H9 (cell line): Measurements from ENCODE around the gene NRK. TPM values are rescaled to one million over a fixed set of nuclear protein-coding genes. Genes with fewer than 3 reads are reported as not detected.

Experiments
- DNase-seq: peaks from one replicate; pipeline ENCODE4 v3.0.0-alpha.2; 2017
- H2AFZ ChIP-seq: one replicate; pipeline ENCODE4 v1.6.1; 2013; ENCODE audit warnings: mild to moderate bottlenecking, low read length, control low read depth, moderate library complexity
- H2AK5ac ChIP-seq: 2 replicates; pipeline ENCODE4 v1.6.1; 2013; ENCODE audit warnings: low read length, control low read depth, mixed read lengths; ENCODE audit not compliant: insufficient read length
- H2BK120ac ChIP-seq: one replicate; pipeline ENCODE4 v1.6.1; 2013; ENCODE audit warnings: low read depth, mild to moderate bottlenecking, low read length, control low read depth, inconsistent platforms; ENCODE audit not compliant: poor library complexity, severe bottlenecking
- H2BK12ac ChIP-seq: 2 replicates; pipeline ENCODE4 v1.6.1; 2013; ENCODE audit warnings: low read length, control low read depth, mixed read lengths, low read depth; ENCODE audit not compliant: insufficient read length
- H2BK15ac ChIP-seq: 2 replicates; pipeline ENCODE4 v1.6.1; 2013; ENCODE audit warnings: low read depth, low read length, control low read depth
- H2BK20ac ChIP-seq: one replicate; pipeline ENCODE4 v1.6.1; 2013; ENCODE audit warnings: low read depth, mild to moderate bottlenecking, low read length, control low read depth, inconsistent platforms; ENCODE audit not compliant: poor library complexity, severe bottlenecking
- H2BK5ac ChIP-seq: 2 replicates; pipeline ENCODE4 v1.6.1; 2013; ENCODE audit warnings: low read length, control low read depth, mixed read lengths; ENCODE audit not compliant: insufficient read length
- H3K14ac ChIP-seq: 2 replicates; pipeline ENCODE4 v1.6.1; 2013; ENCODE audit warnings: low read length, control low read depth; ENCODE audit not compliant: insufficient read depth
- H3K18ac ChIP-seq: 2 replicates; pipeline ENCODE4 v1.6.1; 2013; ENCODE audit warnings: low read depth, mild to moderate bottlenecking, mixed read lengths, low read length, control low read depth; ENCODE audit not compliant: insufficient read length
- H3K23ac ChIP-seq: 2 replicates; pipeline ENCODE4 v1.6.1; 2013; ENCODE audit warnings: low read length, control low read depth, mixed read lengths, low read depth; ENCODE audit not compliant: insufficient read length
- H3K23me2 ChIP-seq: 2 replicates; pipeline ENCODE4 v1.6.1; 2013; ENCODE audit warnings: low read depth, mild to moderate bottlenecking, mixed read lengths, low read length, control low read depth; ENCODE audit not compliant: insufficient read length, poor library complexity, severe bottlenecking
- H3K27ac ChIP-seq: 2 replicates; pipeline ENCODE4 v1.5.1; 2013; ENCODE audit warnings: low read length, control low read depth, mixed read lengths, low read depth; ENCODE audit not compliant: insufficient read length
- H3K27me3 ChIP-seq: 2 replicates; pipeline ENCODE4 v1.6.1; 2013; ENCODE audit warnings: low read length, control low read depth, inconsistent platforms; ENCODE audit not compliant: insufficient read depth
- H3K4ac ChIP-seq: 2 replicates; pipeline ENCODE4 v1.6.1; 2013; ENCODE audit warnings: low read depth, mild to moderate bottlenecking, control low read depth, inconsistent platforms, low read length, moderate library complexity
- H3K4me1 ChIP-seq: 2 replicates; pipeline ENCODE4 v1.6.1; 2013; ENCODE audit warnings: low read length, control low read depth, inconsistent platforms; ENCODE audit not compliant: insufficient read depth
- H3K4me2 ChIP-seq: 2 replicates; pipeline ENCODE4 v1.6.1; 2013; ENCODE audit warnings: low read length, control low read depth, mixed read lengths; ENCODE audit not compliant: insufficient read length, insufficient read depth
- H3K56ac ChIP-seq: 2 replicates; pipeline ENCODE4 v1.6.1; 2013; ENCODE audit warnings: low read depth, mild to moderate bottlenecking, mixed read lengths, low read length, control low read depth; ENCODE audit not compliant: insufficient read length
- H3K79me1 ChIP-seq: 2 replicates; pipeline ENCODE4 v1.6.1; 2013; ENCODE audit warnings: low read depth, mild to moderate bottlenecking, moderate library complexity, low read length, control low read depth, inconsistent platforms; ENCODE audit not compliant: insufficient read depth, poor library complexity, severe bottlenecking
- H3K79me2 ChIP-seq: 2 replicates; pipeline ENCODE4 v1.6.1; 2013; ENCODE audit warnings: low read length, control low read depth, inconsistent platforms; ENCODE audit not compliant: insufficient read depth
- H3K9ac ChIP-seq: 2 replicates; pipeline ENCODE4 v1.6.1; 2013; ENCODE audit warnings: low read length, control low read depth, mixed read lengths; ENCODE audit not compliant: insufficient read length; ENCODE audit errors: extremely low read depth
- H3K9me3 ChIP-seq: one replicate; pipeline ENCODE4 v1.6.1; 2013; ENCODE audit warnings: low read depth, low read length, inconsistent platforms; ENCODE audit not compliant: control insufficient read depth
- H3T11ph ChIP-seq: one replicate; pipeline ENCODE4 v1.6.1; 2013; ENCODE audit warnings: mild to moderate bottlenecking, low read length, control low read depth, inconsistent platforms
- H4K20me1 ChIP-seq: one replicate; pipeline ENCODE4 v1.6.1; 2013; ENCODE audit not compliant: control insufficient read depth, insufficient read length, insufficient read depth
- H4K5ac ChIP-seq: 2 replicates; pipeline ENCODE4 v1.6.1; 2013; ENCODE audit warnings: low read depth, mild to moderate bottlenecking, mixed read lengths, low read length, control low read depth; ENCODE audit not compliant: insufficient read length
- H4K8ac ChIP-seq: replicated peaks from 2 replicates; pipeline ENCODE4 v1.6.1; 2013; ENCODE audit warnings: low read length, control low read depth, mixed read lengths, low read depth; ENCODE audit not compliant: insufficient read length
- H4K91ac ChIP-seq: 2 replicates; pipeline ENCODE4 v1.6.1; 2013; ENCODE audit warnings: low read depth, mild to moderate bottlenecking, moderate library complexity, mixed read lengths, low read length, control low read depth; ENCODE audit not compliant: insufficient read length
- H3K27ac Mint-ChIP-seq, 3 experiments: 2 replicates in 2 of 3; 3 replicates in 1 of 3; pipeline ENCODE4 v1.8.0; 2020 to 2021; ENCODE audit warnings: mixed read lengths in 3 of 3, mild to moderate bottlenecking in 1 of 3, moderate library complexity in 1 of 3
- H3K27me3 Mint-ChIP-seq: 2 replicates; pipeline ENCODE4 v1.8.0; 2021; ENCODE audit warnings: low read depth, mild to moderate bottlenecking, moderate library complexity, mixed read lengths
- H3K36me3 Mint-ChIP-seq, 3 experiments: 2 replicates in 2 of 3; 3 replicates in 1 of 3; pipeline ENCODE4 v1.8.0; 2020 to 2021; ENCODE audit warnings: low read depth in 3 of 3, mixed read lengths in 3 of 3; ENCODE audit not compliant: insufficient read depth in 1 of 3
- H3K4me1 Mint-ChIP-seq, 2 experiments: 2 replicates each; pipeline ENCODE4 v1.8.0; 2020; ENCODE audit warnings: mixed read lengths in 2 of 2
- H3K4me3 Mint-ChIP-seq, 2 experiments: 2 replicates in 1 of 2; 3 replicates in 1 of 2; pipeline ENCODE4 v1.8.0; 2020 to 2021; ENCODE audit warnings: mild to moderate bottlenecking in 2 of 2, mixed read lengths in 2 of 2, moderate library complexity in 1 of 2
- H3K9me3 Mint-ChIP-seq, 2 experiments: 2 replicates in 1 of 2; 3 replicates in 1 of 2; pipeline ENCODE4 v1.8.0; 2020; ENCODE audit warnings: mild to moderate bottlenecking in 2 of 2, mixed read lengths in 2 of 2, moderate library complexity in 1 of 2
- WGBS: extraction: QIAGEN DNeasy Blood & Tissue Kit; methylation state at CpG from one replicate; pipeline ENCODE4 v1.1.7; 2013; ENCODE audit warnings: missing lambda C conversion rate, low lambda C conversion rate, mixed read lengths; ENCODE audit not compliant: insufficient read length; ENCODE audit errors: extremely low coverage; 5-methylcytosine and 5-hydroxymethylcytosine counted together
- total RNA-seq: library from RNA; stranded (reverse); gene quantifications from 2 replicates; pipeline ENCODE4 v1.2.1, GENCODE V29; 2021
- TF ChIP-seq, protein P1 (sequence below): fragments of 200-600 bp; sonication (generic); conservative IDR thresholded peaks from 3 replicates; pipeline ENCODE4 v1.8.0; 2021; ENCODE audit warnings: antibody characterized with exemption, mild to moderate bottlenecking

Gene NRK
- total RNA-seq, 1 experiment from 2014 or later: 1.4 TPM

DNA sequence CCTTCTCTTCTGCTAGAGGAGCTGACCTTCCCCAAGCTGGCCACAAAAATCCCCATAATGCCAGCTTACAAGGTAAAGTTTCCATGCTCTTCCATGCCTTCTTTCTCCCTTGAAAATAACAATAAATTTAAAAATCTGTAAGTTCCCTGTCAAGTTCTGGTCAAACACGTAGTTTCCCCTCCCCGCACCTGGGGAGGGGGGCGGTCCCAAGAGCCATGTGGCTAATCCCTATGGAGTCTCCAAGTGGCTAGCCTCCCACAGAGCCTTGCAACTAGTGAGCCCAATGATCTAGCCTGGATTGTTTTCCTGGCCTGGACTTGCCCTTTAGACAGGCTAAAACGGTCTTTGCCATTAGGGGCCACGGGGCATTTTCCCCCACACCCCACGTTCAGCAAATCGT, 2.1 kb upstream of the NRK start:
- Histone ChIP-seq H2AFZ (no peak overlapping the region), H3K9me3 (no peaks in the 10 kb centered on the region), H3K56ac (no peak overlapping the region), H3K9ac (no peak overlapping the region), H3K27ac (no peak overlapping the region), H3K18ac (no peak overlapping the region), H3K27me3 (no peaks in the 10 kb centered on the region; the same call in 1 of the 2 replicates), H2BK15ac (no peak overlapping the region), H2BK12ac (no peak overlapping the region), H4K8ac (no peak overlapping the region), H3K23me2 (peaks cover 15% of the 10 kb centered on the region), H3T11ph (no peak overlapping the region), H3K14ac (no peak overlapping the region), H3K4me1 (no peaks in the 10 kb centered on the region; the same call in 1 of the 2 replicates), H3K23ac (no peak overlapping the region), H4K91ac (no peak overlapping the region), H2AK5ac (no peak overlapping the region), H2BK20ac (no peak overlapping the region), H2BK5ac (no peak overlapping the region), H3K4ac (no peak overlapping the region), H3K79me1 (no peaks in the 10 kb centered on the region), H4K20me1 (no peaks in the 10 kb centered on the region), H3K79me2 (no peaks in the 10 kb centered on the region), H3K4me2 (no peak overlapping the region), H4K5ac (no peak overlapping the region), H2BK120ac (no peak overlapping the region)
- Mint-ChIP-seq H3K36me3 (no peaks in the 10 kb centered on the region; a peak in 2 of 7 replicates), H3K4me3 (no peak overlapping the region), H3K27ac (no peak overlapping the region), H3K4me1 (peaks cover 6 to 9% of the 10 kb centered on the region in 2 experiments), H3K27me3 (peaks cover 55% of the 10 kb centered on the region), H3K9me3 (peaks cover 0 to 64% of the 10 kb centered on the region in 2 experiments; a peak in 2 of 5 replicates)
- TF ChIP-seq, protein P1, sequence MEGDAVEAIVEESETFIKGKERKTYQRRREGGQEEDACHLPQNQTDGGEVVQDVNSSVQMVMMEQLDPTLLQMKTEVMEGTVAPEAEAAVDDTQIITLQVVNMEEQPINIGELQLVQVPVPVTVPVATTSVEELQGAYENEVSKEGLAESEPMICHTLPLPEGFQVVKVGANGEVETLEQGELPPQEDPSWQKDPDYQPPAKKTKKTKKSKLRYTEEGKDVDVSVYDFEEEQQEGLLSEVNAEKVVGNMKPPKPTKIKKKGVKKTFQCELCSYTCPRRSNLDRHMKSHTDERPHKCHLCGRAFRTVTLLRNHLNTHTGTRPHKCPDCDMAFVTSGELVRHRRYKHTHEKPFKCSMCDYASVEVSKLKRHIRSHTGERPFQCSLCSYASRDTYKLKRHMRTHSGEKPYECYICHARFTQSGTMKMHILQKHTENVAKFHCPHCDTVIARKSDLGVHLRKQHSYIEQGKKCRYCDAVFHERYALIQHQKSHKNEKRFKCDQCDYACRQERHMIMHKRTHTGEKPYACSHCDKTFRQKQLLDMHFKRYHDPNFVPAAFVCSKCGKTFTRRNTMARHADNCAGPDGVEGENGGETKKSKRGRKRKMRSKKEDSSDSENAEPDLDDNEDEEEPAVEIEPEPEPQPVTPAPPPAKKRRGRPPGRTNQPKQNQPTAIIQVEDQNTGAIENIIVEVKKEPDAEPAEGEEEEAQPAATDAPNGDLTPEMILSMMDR: no peak
- no CpG with 5 or more reads among the region's 7 CpGs for WGBS
- peak; percentile 38 for DNase-seq
